GM23338 (cell line): Measurements from ENCODE around the gene RAB13. TPM values are rescaled to one million over a fixed set of nuclear protein-coding genes. Genes with fewer than 3 reads are reported as not detected.

ENCODE experiments used
- ATAC-seq: fragments of 200-7000 bp; cut with Tn5 transposase; 3 replicates; pipeline ENCODE4 v1.9.1; 2020
- DNase-seq: peaks from one replicate; pipeline ENCODE4 v3.0.0-alpha.2; 2015; ENCODE audit warnings: low spot score
- H2AFZ ChIP-seq: fragments of 200-600 bp; sonication (generic); 2 replicates; pipeline ENCODE4 v1.8.0; 2016; ENCODE audit warnings: antibody characterized with exemption, mild to moderate bottlenecking, moderate library complexity
- H3F3A ChIP-seq: fragments of 200-600 bp; sonication (generic); replicated peaks from 2 replicates; pipeline ENCODE4 v1.8.0; 2017; ENCODE audit warnings: antibody characterized with exemption, mixed run types, low read depth
- H3K27ac ChIP-seq: fragments of 200-600 bp; sonication (generic); 2 replicates; pipeline ENCODE4 v1.6.1; 2016; ENCODE audit warnings: low read depth
- H3K27me3 ChIP-seq: fragments of 200-600 bp; sonication (generic); 2 replicates; pipeline ENCODE4 v1.8.0; 2016; ENCODE audit warnings: mild to moderate bottlenecking, mixed run types, moderate library complexity; ENCODE audit not compliant: insufficient read depth
- H3K36me3 ChIP-seq: fragments of 200-600 bp; sonication (generic); 2 replicates; pipeline ENCODE4 v1.8.0; 2016; ENCODE audit warnings: mild to moderate bottlenecking; ENCODE audit not compliant: insufficient read depth
- H3K4me1 ChIP-seq: fragments of 200-600 bp; sonication (generic); 2 replicates; pipeline ENCODE4 v1.8.0; 2016; ENCODE audit warnings: mild to moderate bottlenecking, moderate library complexity; ENCODE audit not compliant: insufficient read depth
- H3K4me2 ChIP-seq: fragments of 200-600 bp; sonication (generic); 2 replicates; pipeline ENCODE4 v1.7.1; 2017; ENCODE audit warnings: mixed run types
- H3K4me3 ChIP-seq: fragments of 200-600 bp; sonication (generic); 2 replicates; pipeline ENCODE4 v1.6.1; 2016; ENCODE audit warnings: mixed run types
- H3K79me2 ChIP-seq: fragments of 200-600 bp; sonication (generic); replicated peaks from 2 replicates; pipeline ENCODE4 v1.8.0; 2017; ENCODE audit warnings: mild to moderate bottlenecking; ENCODE audit not compliant: insufficient read depth
- H3K9me2 ChIP-seq: fragments of 200-600 bp; sonication (generic); 2 replicates; pipeline ENCODE4 v1.8.0; 2017; ENCODE audit not compliant: insufficient read depth
- H4K20me1 ChIP-seq: fragments of 200-600 bp; sonication (generic); replicated peaks from 2 replicates; pipeline ENCODE4 v1.8.0; 2017; ENCODE audit warnings: mild to moderate bottlenecking; ENCODE audit not compliant: insufficient read depth
- H3K27ac Mint-ChIP-seq: 2 replicates; pipeline ENCODE4 v1.8.0; 2020; ENCODE audit warnings: inconsistent platforms, mild to moderate bottlenecking, moderate library complexity, mixed read lengths
- H3K27me3 Mint-ChIP-seq: 3 replicates; pipeline ENCODE4 v1.8.0; 2022; ENCODE audit warnings: low read depth, mild to moderate bottlenecking, moderate library complexity, mixed read lengths, inconsistent platforms; ENCODE audit not compliant: insufficient read depth, poor library complexity
- H3K36me3 Mint-ChIP-seq: 3 replicates; pipeline ENCODE4 v1.8.0; 2021; ENCODE audit warnings: low read depth, mild to moderate bottlenecking, inconsistent platforms, moderate library complexity, mixed read lengths
- H3K4me1 Mint-ChIP-seq: 3 replicates; pipeline ENCODE4 v1.8.0; 2020; ENCODE audit warnings: mild to moderate bottlenecking, inconsistent platforms, mixed read lengths
- H3K4me3 Mint-ChIP-seq: 3 replicates; pipeline ENCODE4 v1.8.0; 2021; ENCODE audit warnings: moderate library complexity, mild to moderate bottlenecking, inconsistent platforms, mixed read lengths
- H3K9me3 Mint-ChIP-seq: 3 replicates; pipeline ENCODE4 v1.8.0; 2020; ENCODE audit warnings: moderate library complexity, mild to moderate bottlenecking, inconsistent platforms, mixed read lengths
- CREB1 ChIP-seq: fragments of 250-450 bp; sonication (Bioruptor Pico); IDR thresholded peaks from 2 replicates; pipeline ENCODE4 v1.5.0; 2020; ENCODE audit warnings: low read depth, mild to moderate bottlenecking, moderate library complexity
- CTCF ChIP-seq, 2 experiments: fragments of 200-600 bp in 1 of 2; sonication (generic) in 1 of 2; conservative IDR thresholded peaks; 2 replicates each; pipeline versions ENCODE4 v1.5.1 to v1.6.1; 2016 to 2017; ENCODE audit warnings: antibody characterized with exemption in 2 of 2, low read depth in 2 of 2, mild to moderate bottlenecking in 2 of 2, moderate library complexity in 1 of 2
- ETS1 ChIP-seq: IDR thresholded peaks from 2 replicates; pipeline ENCODE4 v1.6.1; 2016; ENCODE audit warnings: antibody characterized with exemption
- EZH2 ChIP-seq: fragments of 200-600 bp; sonication (generic); IDR thresholded peaks from one replicate; pipeline ENCODE4 v1.8.0; 2017; ENCODE audit warnings: antibody characterized with exemption, mild to moderate bottlenecking, low read depth; ENCODE audit not compliant: unreplicated experiment
- EZH2phosphoT487 ChIP-seq: fragments of 200-600 bp; sonication (generic); IDR thresholded peaks from one replicate; pipeline ENCODE4 v1.8.1; 2018; ENCODE audit warnings: antibody characterized with exemption; ENCODE audit not compliant: unreplicated experiment
- JUNB ChIP-seq: IDR thresholded peaks from one replicate; pipeline ENCODE4 v1.6.1; 2016; ENCODE audit warnings: antibody characterized with exemption; ENCODE audit not compliant: unreplicated experiment
- NANOG ChIP-seq: IDR thresholded peaks from 2 replicates; pipeline ENCODE4 v1.6.1; 2016; ENCODE audit warnings: antibody characterized with exemption, borderline replicate concordance
- POLR2AphosphoS5 ChIP-seq: IDR thresholded peaks from 2 replicates; pipeline ENCODE4 v1.6.1; 2016; ENCODE audit warnings: antibody characterized with exemption, low read depth
- REST ChIP-seq: IDR thresholded peaks from one replicate; pipeline ENCODE4 v1.6.1; 2018; ENCODE audit warnings: antibody characterized with exemption; ENCODE audit not compliant: unreplicated experiment
- STAT1 ChIP-seq: IDR thresholded peaks from one replicate; pipeline ENCODE4 v1.6.1; 2016; ENCODE audit warnings: antibody characterized with exemption; ENCODE audit not compliant: unreplicated experiment
- ZNF331 ChIP-seq: fragments of 250-450 bp; sonication (Bioruptor Pico); IDR thresholded peaks from 2 replicates; pipeline ENCODE4 v1.5.0; 2020; ENCODE audit warnings: low read depth, mild to moderate bottlenecking, moderate library complexity
- ZNF462 ChIP-seq: fragments of 250-450 bp; sonication (Bioruptor Pico); IDR thresholded peaks from 2 replicates; pipeline ENCODE4 v1.5.0; 2020; ENCODE audit warnings: mild to moderate bottlenecking, moderate library complexity
- polyA plus RNA-seq: library from polyadenylated mRNA; unstranded; fragments of >200 nt; fragmentation: Nextera tagmentation; extraction: Ambion mirVana; gene quantifications from 2 replicates; pipeline ENCODE4 v1.2.1, GENCODE V29; 2016
- total RNA-seq: library from RNA; depleted of rRNA; stranded (reverse); fragments of >200 nt; shearing (Covaris generic); gene quantifications from 2 replicates; pipeline ENCODE4 v1.2.3, GENCODE V29; 2014

RAB13 gene
- total and polyA plus RNA-seq, 2 experiments from 2014 or later = 38.6 to 171 TPM

- H3K4me1 Mint-ChIP-seq = peaks cover 42% of the 10 kb centered on the region
- peaks cover 64% of the 10 kb centered on the region for H3K79me2 ChIP-seq
- H3K36me3 ChIP-seq = peaks cover 14% of the 10 kb centered on the region
- ATAC-seq (no peak), DNase-seq (no peak)
- peak overlapping the region; percentile 98 for H3K27ac Mint-ChIP-seq
- peak overlapping the region; percentile 98 for H3K4me3 ChIP-seq
- H3F3A ChIP-seq = peaks cover 31% of the 10 kb centered on the region
- H3K4me2 ChIP-seq = peak overlapping the region; percentile 99
- peak overlapping the region; percentile 99 for H3K4me3 Mint-ChIP-seq
- H3K9me3 Mint-ChIP-seq = peaks cover 3% of the 10 kb centered on the region; the same call in 2 of the 3 replicates
- peaks cover 25% of the 10 kb centered on the region for H3K4me1 ChIP-seq
- peak overlapping the region; percentile 93 for H3K27ac ChIP-seq
- TF ChIP-seq STAT1 = no peak
- no peak for TF ChIP-seq JUNB
- no peak for TF ChIP-seq ETS1
- no peak for TF ChIP-seq EZH2
- no peak for TF ChIP-seq CREB1 (CRISPR knock-in tag)
- TF ChIP-seq REST = no peak
- no peak for TF ChIP-seq CTCF (conservative IDR thresholded peaks at IDR 0.05; ENCODE audit: low read depth in 2 of 2)
- TF ChIP-seq POLR2AphosphoS5 = no peak
- no peak for TF ChIP-seq ZNF462 (CRISPR knock-in tag)
- no peak for TF ChIP-seq EZH2phosphoT487
- no peak for TF ChIP-seq ZNF331 (CRISPR knock-in tag)
- TF ChIP-seq NANOG = no peak
- peaks cover 44% of the 10 kb centered on the region for H3K36me3 Mint-ChIP-seq
- peaks cover 27% of the 10 kb centered on the region for H3K27me3 Mint-ChIP-seq
- no peaks in the 10 kb centered on the region for H3K27me3 ChIP-seq
- no peaks in the 10 kb centered on the region for H3K9me2 ChIP-seq
- H2AFZ ChIP-seq = no peak overlapping the region
- H4K20me1 ChIP-seq = peaks cover 28% of the 10 kb centered on the region
Measured at GRCh38 chr1:153956997-153957715, 29.0 kb downstream of the RAB13 start.
